Measurements from ENCODE around the gene GATA6.

Gene GATA6

DNA sequence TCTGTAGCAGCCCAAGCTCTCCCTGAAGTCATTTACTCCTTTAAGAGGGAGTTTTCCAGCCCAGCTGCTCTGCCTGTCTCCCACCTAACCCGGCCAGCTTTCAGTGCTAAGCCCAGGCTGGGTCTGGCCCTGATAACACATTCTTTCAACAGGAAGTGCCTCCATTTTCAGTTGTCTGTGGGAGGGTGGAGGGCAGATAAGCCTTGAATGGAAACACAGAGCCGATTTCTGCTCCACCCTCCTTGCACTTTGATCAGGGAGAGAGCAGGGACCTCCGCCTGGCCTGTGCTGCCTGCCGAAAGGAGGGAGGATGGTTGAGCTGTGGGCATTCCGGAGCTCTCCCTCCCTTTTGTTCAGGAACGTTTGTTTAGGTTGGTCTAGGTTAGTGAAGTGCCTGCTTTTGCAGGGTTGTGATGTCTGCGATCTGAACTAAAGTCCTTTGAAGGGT lies 24.8 kb downstream of the GATA6 start:
- H3K4me1 ChIP-seq (ENCODE audit: control insufficient read depth, insufficient read depth, low read length): peaks cover 10% of the 10 kb centered on the region; the same call in 1 of the 2 replicates
- no peak overlapping the region for H3K4me3 ChIP-seq (ENCODE audit: low read depth, low read length)
- ChIA-PET POLR2A (no interaction called here), CTCF (interaction anchor here (0.7 kb wide), 3 partner anchors 26 to 783 kb away, joined by 4 to 6 read pairs (median 5); no protein-coding TSS in a partner anchor)
- H3K27ac ChIP-seq (ENCODE audit: extremely low read depth, low read depth, low read length): no peak overlapping the region
- H3K9me3 ChIP-seq (ENCODE audit: control insufficient read depth, insufficient read depth, low read depth, low read length): no peaks in the 10 kb centered on the region
- H3K36me3 ChIP-seq (ENCODE audit: control insufficient read depth in 2 of 2, insufficient read depth in 1 of 2, low read length in 2 of 2): peaks cover 38 to 95% of the 10 kb centered on the region in 2 experiments
- TF ChIP-seq ZNF121 (tag by site-specific recombination; IDR thresholded peaks at IDR 0.05): no peak
- TF ChIP-seq, protein P1, sequence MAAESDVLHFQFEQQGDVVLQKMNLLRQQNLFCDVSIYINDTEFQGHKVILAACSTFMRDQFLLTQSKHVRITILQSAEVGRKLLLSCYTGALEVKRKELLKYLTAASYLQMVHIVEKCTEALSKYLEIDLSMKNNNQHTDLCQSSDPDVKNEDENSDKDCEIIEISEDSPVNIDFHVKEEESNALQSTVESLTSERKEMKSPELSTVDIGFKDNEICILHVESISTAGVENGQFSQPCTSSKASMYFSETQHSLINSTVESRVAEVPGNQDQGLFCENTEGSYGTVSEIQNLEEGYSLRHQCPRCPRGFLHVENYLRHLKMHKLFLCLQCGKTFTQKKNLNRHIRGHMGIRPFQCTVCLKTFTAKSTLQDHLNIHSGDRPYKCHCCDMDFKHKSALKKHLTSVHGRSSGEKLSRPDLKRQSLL (tag by site-specific recombination; IDR thresholded peaks at IDR 0.05): peak; percentile 73
- TF ChIP-seq ZNF600 (tag by site-specific recombination; IDR thresholded peaks at IDR 0.05): peak; percentile 55; the same call in 1 of the 2 replicates

DNA sequence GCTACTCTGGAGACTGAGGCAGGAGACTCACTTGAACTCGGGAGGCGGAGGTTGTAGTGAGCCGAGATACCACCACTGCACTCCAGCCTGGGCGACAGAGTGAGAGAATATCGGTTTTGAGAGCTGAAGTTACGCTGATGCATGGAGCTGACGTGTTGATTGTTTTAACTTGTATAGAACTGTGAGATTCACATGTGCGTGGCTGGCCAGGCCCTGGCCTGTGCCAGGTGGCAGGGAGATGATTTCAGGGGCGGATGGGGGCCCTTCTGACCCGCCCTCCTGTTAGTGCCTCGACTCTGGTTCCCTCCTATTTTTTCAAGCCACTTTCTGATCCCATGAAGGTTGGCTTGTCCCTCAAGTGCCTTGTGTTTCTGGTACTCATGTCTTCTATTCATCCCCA lies 25.7 kb downstream of the GATA6 start:
- H3K9me3 ChIP-seq (ENCODE audit: control insufficient read depth, insufficient read depth, low read depth, low read length): no peaks in the 10 kb centered on the region
- no peak overlapping the region for H3K4me3 ChIP-seq (ENCODE audit: low read depth, low read length)
- POLR2A ChIA-PET: interaction anchor here (0.6 kb wide), 2 partner anchors 88 to 362 kb away, joined by 3 to 4 read pairs; no protein-coding TSS in a partner anchor
- H3K27ac ChIP-seq (ENCODE audit: extremely low read depth, low read depth, low read length): no peak overlapping the region
- peaks cover 35 to 95% of the 10 kb centered on the region in 2 experiments for H3K36me3 ChIP-seq (ENCODE audit: control insufficient read depth in 2 of 2, insufficient read depth in 1 of 2, low read length in 2 of 2)
- H3K4me1 ChIP-seq (ENCODE audit: control insufficient read depth, insufficient read depth, low read length): peaks cover 10% of the 10 kb centered on the region; the same call in 1 of the 2 replicates
- CTCF ChIA-PET: no interaction called here
- TF ChIP-seq ZNF704 (tag by site-specific recombination; IDR thresholded peaks at IDR 0.05) (no peak), ZNF157 (tag by site-specific recombination; IDR thresholded peaks at IDR 0.05) (no peak), ZSCAN18 (tag by site-specific recombination; IDR thresholded peaks at IDR 0.05) (no peak), ZNF223 (tag by site-specific recombination; IDR thresholded peaks at IDR 0.05) (no peak), OVOL3 (tag by site-specific recombination; IDR thresholded peaks at IDR 0.05) (no peak), ZNF114 (tag by site-specific recombination; IDR thresholded peaks at IDR 0.05) (no peak), HIC1 (tag by site-specific recombination; IDR thresholded peaks at IDR 0.05) (no peak), MEIS1 (CRISPR knock-in tag; IDR thresholded peaks at IDR 0.05; ENCODE audit: borderline replicate concordance) (no peak), SP7 (tag by site-specific recombination; IDR thresholded peaks at IDR 0.05) (no peak), ZNF621 (tag by site-specific recombination; IDR thresholded peaks at IDR 0.05) (no peak), KLF8 (tag by site-specific recombination; IDR thresholded peaks at IDR 0.05) (no peak), ZIC2 (tag by site-specific recombination; IDR thresholded peaks at IDR 0.05) (no peak), ZNF510 (tag by site-specific recombination; IDR thresholded peaks at IDR 0.05; ENCODE audit: insufficient replicate concordance) (no peak), ZNF350 (tag by site-specific recombination; IDR thresholded peaks at IDR 0.05) (no peak)
- TF ChIP-seq, protein P2, sequence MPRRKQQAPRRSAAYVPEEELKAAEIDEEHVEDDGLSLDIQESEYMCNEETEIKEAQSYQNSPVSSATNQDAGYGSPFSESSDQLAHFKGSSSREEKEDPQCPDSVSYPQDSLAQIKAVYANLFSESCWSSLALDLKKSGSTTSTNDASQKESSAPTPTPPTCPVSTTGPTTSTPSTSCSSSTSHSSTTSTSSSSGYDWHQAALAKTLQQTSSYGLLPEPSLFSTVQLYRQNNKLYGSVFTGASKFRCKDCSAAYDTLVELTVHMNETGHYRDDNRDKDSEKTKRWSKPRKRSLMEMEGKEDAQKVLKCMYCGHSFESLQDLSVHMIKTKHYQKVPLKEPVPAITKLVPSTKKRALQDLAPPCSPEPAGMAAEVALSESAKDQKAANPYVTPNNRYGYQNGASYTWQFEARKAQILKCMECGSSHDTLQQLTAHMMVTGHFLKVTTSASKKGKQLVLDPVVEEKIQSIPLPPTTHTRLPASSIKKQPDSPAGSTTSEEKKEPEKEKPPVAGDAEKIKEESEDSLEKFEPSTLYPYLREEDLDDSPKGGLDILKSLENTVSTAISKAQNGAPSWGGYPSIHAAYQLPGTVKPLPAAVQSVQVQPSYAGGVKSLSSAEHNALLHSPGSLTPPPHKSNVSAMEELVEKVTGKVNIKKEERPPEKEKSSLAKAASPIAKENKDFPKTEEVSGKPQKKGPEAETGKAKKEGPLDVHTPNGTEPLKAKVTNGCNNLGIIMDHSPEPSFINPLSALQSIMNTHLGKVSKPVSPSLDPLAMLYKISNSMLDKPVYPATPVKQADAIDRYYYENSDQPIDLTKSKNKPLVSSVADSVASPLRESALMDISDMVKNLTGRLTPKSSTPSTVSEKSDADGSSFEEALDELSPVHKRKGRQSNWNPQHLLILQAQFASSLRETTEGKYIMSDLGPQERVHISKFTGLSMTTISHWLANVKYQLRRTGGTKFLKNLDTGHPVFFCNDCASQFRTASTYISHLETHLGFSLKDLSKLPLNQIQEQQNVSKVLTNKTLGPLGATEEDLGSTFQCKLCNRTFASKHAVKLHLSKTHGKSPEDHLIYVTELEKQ (tag by site-specific recombination; IDR thresholded peaks at IDR 0.05; ENCODE audit: borderline replicate concordance): no peak
- TF ChIP-seq, protein P3, sequence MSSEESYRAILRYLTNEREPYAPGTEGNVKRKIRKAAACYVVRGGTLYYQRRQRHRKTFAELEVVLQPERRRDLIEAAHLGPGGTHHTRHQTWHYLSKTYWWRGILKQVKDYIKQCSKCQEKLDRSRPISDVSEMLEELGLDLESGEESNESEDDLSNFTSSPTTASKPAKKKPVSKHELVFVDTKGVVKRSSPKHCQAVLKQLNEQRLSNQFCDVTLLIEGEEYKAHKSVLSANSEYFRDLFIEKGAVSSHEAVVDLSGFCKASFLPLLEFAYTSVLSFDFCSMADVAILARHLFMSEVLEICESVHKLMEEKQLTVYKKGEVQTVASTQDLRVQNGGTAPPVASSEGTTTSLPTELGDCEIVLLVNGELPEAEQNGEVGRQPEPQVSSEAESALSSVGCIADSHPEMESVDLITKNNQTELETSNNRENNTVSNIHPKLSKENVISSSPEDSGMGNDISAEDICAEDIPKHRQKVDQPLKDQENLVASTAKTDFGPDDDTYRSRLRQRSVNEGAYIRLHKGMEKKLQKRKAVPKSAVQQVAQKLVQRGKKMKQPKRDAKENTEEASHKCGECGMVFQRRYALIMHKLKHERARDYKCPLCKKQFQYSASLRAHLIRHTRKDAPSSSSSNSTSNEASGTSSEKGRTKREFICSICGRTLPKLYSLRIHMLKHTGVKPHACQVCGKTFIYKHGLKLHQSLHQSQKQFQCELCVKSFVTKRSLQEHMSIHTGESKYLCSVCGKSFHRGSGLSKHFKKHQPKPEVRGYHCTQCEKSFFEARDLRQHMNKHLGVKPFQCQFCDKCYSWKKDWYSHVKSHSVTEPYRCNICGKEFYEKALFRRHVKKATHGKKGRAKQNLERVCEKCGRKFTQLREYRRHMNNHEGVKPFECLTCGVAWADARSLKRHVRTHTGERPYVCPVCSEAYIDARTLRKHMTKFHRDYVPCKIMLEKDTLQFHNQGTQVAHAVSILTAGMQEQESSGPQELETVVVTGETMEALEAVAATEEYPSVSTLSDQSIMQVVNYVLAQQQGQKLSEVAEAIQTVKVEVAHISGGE (tag by site-specific recombination; conservative IDR thresholded peaks at IDR 0.05; ENCODE audit: low read depth): no peak
- TF ChIP-seq, protein P4, sequence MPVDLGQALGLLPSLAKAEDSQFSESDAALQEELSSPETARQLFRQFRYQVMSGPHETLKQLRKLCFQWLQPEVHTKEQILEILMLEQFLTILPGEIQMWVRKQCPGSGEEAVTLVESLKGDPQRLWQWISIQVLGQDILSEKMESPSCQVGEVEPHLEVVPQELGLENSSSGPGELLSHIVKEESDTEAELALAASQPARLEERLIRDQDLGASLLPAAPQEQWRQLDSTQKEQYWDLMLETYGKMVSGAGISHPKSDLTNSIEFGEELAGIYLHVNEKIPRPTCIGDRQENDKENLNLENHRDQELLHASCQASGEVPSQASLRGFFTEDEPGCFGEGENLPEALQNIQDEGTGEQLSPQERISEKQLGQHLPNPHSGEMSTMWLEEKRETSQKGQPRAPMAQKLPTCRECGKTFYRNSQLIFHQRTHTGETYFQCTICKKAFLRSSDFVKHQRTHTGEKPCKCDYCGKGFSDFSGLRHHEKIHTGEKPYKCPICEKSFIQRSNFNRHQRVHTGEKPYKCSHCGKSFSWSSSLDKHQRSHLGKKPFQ (tag by site-specific recombination; IDR thresholded peaks at IDR 0.05): no peak

Measured in HEK293 (cell line).